GM19099 (cell line): Measurements from ENCODE around the gene PLEKHA6.

ENCODE experiments used
- POLR2A ChIP-seq: IDR thresholded peaks from 3 replicates; pipeline ENCODE4 v1.6.1; 2011; ENCODE audit warnings: low read depth; ENCODE audit not compliant: insufficient read length; ENCODE audit errors: extremely low read depth

Gene PLEKHA6

GRCh38 chr1:204350857-204351573, 8.7 kb downstream of the PLEKHA6 start:
- TF ChIP-seq POLR2A: no peak

- TF ChIP-seq POLR2A: no peak
These were observed 9.4 kb downstream of the PLEKHA6 start for GRCh38 chr1:204350312-204350711.

- no peak for TF ChIP-seq POLR2A
These were observed 10.1 kb downstream of the PLEKHA6 start for GRCh38 chr1:204349602-204350001.

GRCh38 chr1:204348722-204349121, 11.0 kb downstream of the PLEKHA6 start:
- TF ChIP-seq POLR2A: no peak

GRCh38 chr1:204348242-204348641, 11.5 kb downstream of the PLEKHA6 start:
- TF ChIP-seq POLR2A: no peak

GRCh38 chr1:204345941-204346645, 13.6 kb downstream of the PLEKHA6 start:
- no peak for TF ChIP-seq POLR2A

GRCh38 chr1:204345438-204345841, 14.3 kb downstream of the PLEKHA6 start:
- TF ChIP-seq POLR2A: no peak

GRCh38 chr1:204344665-204345355, 14.9 kb downstream of the PLEKHA6 start:
- no peak for TF ChIP-seq POLR2A

- no peak for TF ChIP-seq POLR2A
These were observed 15.9 kb downstream of the PLEKHA6 start for GRCh38 chr1:204343802-204344201.

GRCh38 chr1:204343247-204343646, 16.5 kb downstream of the PLEKHA6 start:
- TF ChIP-seq POLR2A: no peak

GRCh38 chr1:204342310-204342709, 17.4 kb downstream of the PLEKHA6 start:
- no peak for TF ChIP-seq POLR2A

- TF ChIP-seq POLR2A: no peak
These were observed 18.3 kb downstream of the PLEKHA6 start for GRCh38 chr1:204341380-204341779.

- TF ChIP-seq POLR2A: no peak
These were observed 19.4 kb downstream of the PLEKHA6 start for GRCh38 chr1:204340081-204340889.

GRCh38 chr1:204339541-204339940, 20.2 kb downstream of the PLEKHA6 start:
- TF ChIP-seq POLR2A: no peak

- TF ChIP-seq POLR2A: no peak
These were observed 20.7 kb downstream of the PLEKHA6 start for GRCh38 chr1:204338997-204339396.
